AG09309 (cell line): Measurements from ENCODE around the gene SHROOM3.

Experiments
- DNase-seq: peaks from one replicate; pipeline ENCODE4 v3.0.0-alpha.2; 2010; ENCODE audit warnings: low read depth
- H3K4me3 ChIP-seq: 2 replicates; pipeline ENCODE4 v1.5.1; 2011; ENCODE audit warnings: mild to moderate bottlenecking, low read depth, low read length, moderate library complexity; ENCODE audit not compliant: control insufficient read depth
- CTCF ChIP-seq: IDR thresholded peaks from 2 replicates; pipeline ENCODE4 v1.5.1; 2011; ENCODE audit warnings: mild to moderate bottlenecking, low read depth, low read length, inconsistent platforms; ENCODE audit not compliant: insufficient read depth, control insufficient read depth; ENCODE audit errors: missing control alignments

The SHROOM3 gene

GRCh38 chr4:76795243-76795642, 360.2 kb downstream of the SHROOM3 start:
- no peak overlapping the region for H3K4me3 ChIP-seq
- TF ChIP-seq CTCF, result no peak
- DNase-seq, result no peak

- no peak overlapping the region for H3K4me3 ChIP-seq
- TF ChIP-seq CTCF, result no peak
- DNase-seq, result no peak
Observed at GRCh38 chr4:76799140-76799539, 364.1 kb downstream of the SHROOM3 start.

DNA sequence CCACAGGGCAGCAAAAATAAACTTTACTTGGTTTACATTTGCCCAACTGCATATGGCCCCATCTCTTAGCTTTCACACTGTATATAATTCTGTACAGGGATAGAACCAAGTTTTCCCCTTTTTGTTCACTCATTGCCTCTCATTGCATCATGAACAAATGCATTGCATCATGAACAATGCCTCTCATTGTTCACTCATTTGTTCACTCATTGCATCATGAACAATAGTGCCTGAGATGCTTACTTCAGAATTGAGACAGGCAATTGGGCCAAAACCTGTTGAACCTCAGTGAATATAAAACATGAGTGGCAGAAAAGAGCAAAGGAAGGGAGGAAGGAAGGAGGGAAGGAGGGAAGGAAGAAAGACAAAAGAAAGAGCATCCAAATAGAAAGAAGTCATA, 364.7 kb downstream of the SHROOM3 start:
- DNase-seq, result no peak
- no peak overlapping the region for H3K4me3 ChIP-seq
- TF ChIP-seq CTCF, result no peak

DNA sequence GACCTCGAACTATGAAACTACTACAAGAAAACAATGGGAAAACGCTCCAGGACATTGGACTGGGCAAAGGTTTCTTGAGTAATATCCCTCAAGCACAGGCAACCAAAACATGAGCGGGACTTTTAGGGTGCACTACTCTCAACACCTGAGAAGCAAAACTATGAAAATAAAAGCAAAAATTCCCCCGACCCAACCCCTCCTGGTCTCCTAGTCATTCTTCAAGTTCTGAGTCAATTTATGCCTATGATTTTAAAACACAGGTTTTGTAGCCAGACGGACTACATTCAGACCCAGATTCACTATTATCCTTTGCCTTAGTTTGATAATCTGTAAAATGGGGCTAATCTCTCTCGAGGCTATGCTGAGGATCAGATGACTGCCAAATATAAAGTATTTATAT, 365.9 kb downstream of the SHROOM3 start:
- DNase-seq, result no peak
- H3K4me3 ChIP-seq, result no peak overlapping the region
- TF ChIP-seq CTCF, result no peak

GRCh38 chr4:76801621-76802235, 366.7 kb downstream of the SHROOM3 start:
- DNase-seq, result no peak
- no peak overlapping the region for H3K4me3 ChIP-seq
- TF ChIP-seq CTCF, result no peak

GRCh38 chr4:76802236-76803021, 367.4 kb downstream of the SHROOM3 start:
- H3K4me3 ChIP-seq, result no peak overlapping the region
- no peak for DNase-seq
- TF ChIP-seq CTCF, result no peak
